ENCODE measurements around the gene GOLGA6A.

Gene GOLGA6A

DNA sequence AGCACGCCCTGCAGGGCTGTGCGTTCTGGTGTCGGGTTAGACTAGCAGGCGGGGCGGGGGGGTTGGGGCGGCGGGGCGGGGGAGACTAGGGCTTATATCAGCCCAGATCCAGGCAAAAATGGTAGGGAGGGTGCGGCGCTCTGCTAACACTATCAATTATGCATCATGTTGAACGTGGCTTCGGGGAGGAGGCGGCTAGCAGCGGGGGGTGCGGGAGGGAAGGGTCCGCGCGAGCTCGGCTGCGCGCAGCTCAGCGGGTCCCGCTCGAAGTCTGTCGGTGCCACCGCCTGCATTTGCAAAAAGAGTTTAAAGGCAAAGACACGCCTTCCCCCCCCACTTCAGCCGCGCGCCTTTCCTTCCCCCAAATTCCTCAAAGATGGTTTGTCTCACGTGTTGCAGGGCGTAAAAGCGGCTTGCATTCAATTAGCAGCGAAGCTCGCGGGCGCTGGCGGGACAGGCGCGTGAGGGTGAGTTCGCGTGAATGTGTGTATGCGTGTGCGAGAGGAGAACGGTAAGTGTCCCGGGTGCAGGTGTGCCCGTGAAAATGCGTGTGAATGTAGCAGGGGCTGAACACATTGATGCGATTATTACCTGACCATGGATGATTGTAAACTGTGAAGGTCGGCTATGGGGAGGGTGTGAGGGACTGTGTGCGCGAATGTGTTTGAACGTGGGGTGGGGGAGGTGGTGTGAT is 48.0 kb upstream of the GOLGA6A start, which contains the start of gene ISLR2:
ISLR2 (plus strand) TSS at position 432 of the 694 bp plus-strand sequence. CDS start 2,169 bp downstream, outside the sequence.
- Histone ChIP-seq H3K4me2 (ENCODE audit: low read length) (no peak within 1 kb of the TSS), H3K27me3 (ENCODE audit: control insufficient read depth, low read length) (peaks cover 18% of the 10 kb centered on the region), H3K9me2 (replicated peaks; ENCODE audit: control insufficient read depth, low read length) (no peaks in the 10 kb centered on the region), H3K36me3 (ENCODE audit: control insufficient read depth, low read length) (no peaks in the 10 kb centered on the region), H3K27ac (ENCODE audit: low read depth, low read length) (no peak within 1 kb of the TSS), H3K9me3 (ENCODE audit: control insufficient read depth, insufficient read depth, low read length) (no peaks in the 10 kb centered on the region), H3K4me1 (ENCODE audit: control insufficient read depth, low read length) (no peaks in the 10 kb centered on the region), H3F3A (ENCODE audit: control insufficient read depth, insufficient read depth) (no peaks in the 10 kb centered on the region), H3K4me3 (ENCODE audit: low read length) (no peak within 1 kb of the TSS), H3K79me2 (ENCODE audit: control insufficient read depth, low read length) (no peaks in the 10 kb centered on the region), H4K20me1 (ENCODE audit: control insufficient read depth, insufficient read depth, low read depth, low read length) (no peaks in the 10 kb centered on the region; the same call in 1 of the 2 replicates)
- TF ChIP-seq EZH2phosphoT487 (IDR thresholded peaks at IDR 0.05; ENCODE audit: borderline replicate concordance, low read length): no peak
- TF ChIP-seq, protein P1, sequence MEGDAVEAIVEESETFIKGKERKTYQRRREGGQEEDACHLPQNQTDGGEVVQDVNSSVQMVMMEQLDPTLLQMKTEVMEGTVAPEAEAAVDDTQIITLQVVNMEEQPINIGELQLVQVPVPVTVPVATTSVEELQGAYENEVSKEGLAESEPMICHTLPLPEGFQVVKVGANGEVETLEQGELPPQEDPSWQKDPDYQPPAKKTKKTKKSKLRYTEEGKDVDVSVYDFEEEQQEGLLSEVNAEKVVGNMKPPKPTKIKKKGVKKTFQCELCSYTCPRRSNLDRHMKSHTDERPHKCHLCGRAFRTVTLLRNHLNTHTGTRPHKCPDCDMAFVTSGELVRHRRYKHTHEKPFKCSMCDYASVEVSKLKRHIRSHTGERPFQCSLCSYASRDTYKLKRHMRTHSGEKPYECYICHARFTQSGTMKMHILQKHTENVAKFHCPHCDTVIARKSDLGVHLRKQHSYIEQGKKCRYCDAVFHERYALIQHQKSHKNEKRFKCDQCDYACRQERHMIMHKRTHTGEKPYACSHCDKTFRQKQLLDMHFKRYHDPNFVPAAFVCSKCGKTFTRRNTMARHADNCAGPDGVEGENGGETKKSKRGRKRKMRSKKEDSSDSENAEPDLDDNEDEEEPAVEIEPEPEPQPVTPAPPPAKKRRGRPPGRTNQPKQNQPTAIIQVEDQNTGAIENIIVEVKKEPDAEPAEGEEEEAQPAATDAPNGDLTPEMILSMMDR (IDR thresholded peaks at IDR 0.05; ENCODE audit: low read depth, low read length, poor library complexity, severe bottlenecking): no peak

DNA sequence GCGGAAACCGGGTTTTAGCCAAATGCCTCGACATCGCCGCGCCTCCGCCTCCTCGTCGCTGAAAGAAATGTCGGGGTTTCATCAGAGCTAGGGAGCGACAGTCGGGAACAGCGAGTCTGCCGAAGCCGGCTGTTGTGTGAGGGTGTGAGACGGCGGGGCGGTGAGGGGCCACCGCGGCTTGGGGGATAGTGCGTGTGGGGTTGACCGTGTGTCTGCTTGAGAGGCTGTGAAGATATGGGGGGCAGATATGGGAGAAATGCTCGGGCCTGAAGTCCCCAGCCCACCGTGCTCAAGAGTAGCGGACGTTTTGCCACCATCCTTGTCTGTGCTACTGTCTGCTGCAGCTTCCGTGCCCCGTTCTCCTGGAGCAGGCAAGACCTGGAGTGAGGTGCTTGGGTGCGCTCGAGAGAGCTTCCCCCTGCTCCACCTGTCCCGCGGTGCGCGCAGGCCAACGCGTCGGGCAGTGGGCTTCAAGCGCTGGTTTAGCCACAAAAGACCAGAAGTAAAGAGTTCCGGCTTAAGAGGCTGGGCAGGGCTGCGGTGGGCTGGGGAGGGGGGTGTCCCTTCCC is 47.3 kb upstream of the GOLGA6A start:
- no peaks in the 10 kb centered on the region for H3K79me2 ChIP-seq (ENCODE audit: control insufficient read depth, low read length)
- no peak for TF ChIP-seq EZH2phosphoT487 (IDR thresholded peaks at IDR 0.05; ENCODE audit: borderline replicate concordance, low read length)
- TF ChIP-seq, protein P1 (IDR thresholded peaks at IDR 0.05; ENCODE audit: low read depth, low read length, poor library complexity, severe bottlenecking): no peak
- no peaks in the 10 kb centered on the region; the same call in 1 of the 2 replicates for H4K20me1 ChIP-seq (ENCODE audit: control insufficient read depth, insufficient read depth, low read depth, low read length)
- no peaks in the 10 kb centered on the region for H3K9me3 ChIP-seq (ENCODE audit: control insufficient read depth, insufficient read depth, low read length)
- no peaks in the 10 kb centered on the region for H3K36me3 ChIP-seq (ENCODE audit: control insufficient read depth, low read length)
- peaks cover 18% of the 10 kb centered on the region for H3K27me3 ChIP-seq (ENCODE audit: control insufficient read depth, low read length)
- no peaks in the 10 kb centered on the region for H3K4me1 ChIP-seq (ENCODE audit: control insufficient read depth, low read length)
- no peaks in the 10 kb centered on the region for H3K9me2 ChIP-seq (replicated peaks; ENCODE audit: control insufficient read depth, low read length)
- no peak overlapping the region for H3K4me2 ChIP-seq (ENCODE audit: low read length)
- no peaks in the 10 kb centered on the region for H3F3A ChIP-seq (ENCODE audit: control insufficient read depth, insufficient read depth)
- no peak overlapping the region for H3K27ac ChIP-seq (ENCODE audit: low read depth, low read length)
- no peak overlapping the region for H3K4me3 ChIP-seq (ENCODE audit: low read length)

DNA sequence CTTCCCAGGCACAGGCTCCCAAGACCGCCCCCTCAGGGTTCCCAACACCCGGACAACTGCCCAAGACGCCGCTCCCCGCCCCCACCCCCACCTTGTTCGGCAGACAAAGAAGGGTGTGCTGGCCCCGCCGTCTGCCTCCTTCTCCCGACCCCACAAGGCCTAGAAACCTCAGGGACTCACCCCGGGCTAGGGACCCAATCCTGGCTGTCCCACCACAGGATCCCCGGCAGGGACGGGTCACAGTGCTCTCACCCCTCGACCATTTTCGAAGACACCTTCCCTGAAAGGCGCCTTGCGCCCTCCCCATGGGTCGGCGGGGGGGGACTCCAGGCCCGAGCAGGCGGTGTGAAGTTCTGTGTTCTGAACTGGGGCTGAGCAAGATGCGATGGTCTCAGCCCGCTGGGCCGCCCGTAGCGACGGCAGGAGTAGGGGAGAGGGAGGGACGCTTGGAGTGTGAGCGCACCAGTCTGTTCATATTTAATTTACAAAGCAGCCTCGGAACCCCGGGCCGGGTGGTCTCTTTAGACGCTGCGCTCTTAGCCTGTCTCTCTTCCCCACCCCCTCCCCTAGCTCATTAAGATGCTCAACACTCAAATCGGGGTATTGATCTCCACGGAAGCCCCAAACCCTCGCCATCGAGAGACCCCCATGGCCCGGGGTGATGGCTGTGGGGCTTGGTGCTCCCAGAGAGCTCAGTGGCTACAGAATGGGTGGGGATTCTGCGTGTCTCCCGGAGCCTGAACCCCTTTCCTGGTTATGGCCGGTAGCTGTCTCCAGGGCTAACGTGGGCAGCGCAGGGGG is 46.6 kb upstream of the GOLGA6A start:
- Histone ChIP-seq H4K20me1 (ENCODE audit: control insufficient read depth, insufficient read depth, low read depth, low read length) (no peaks in the 10 kb centered on the region; the same call in 1 of the 2 replicates), H3K27ac (ENCODE audit: low read depth, low read length) (no peak overlapping the region)

More for the DNA sequence above, 46.6 kb upstream of the GOLGA6A start:
- Histone ChIP-seq H3K79me2 (ENCODE audit: control insufficient read depth, low read length) (no peaks in the 10 kb centered on the region), H3K4me2 (ENCODE audit: low read length) (no peak overlapping the region), H3K4me3 (ENCODE audit: low read length) (no peak overlapping the region), H3K36me3 (ENCODE audit: control insufficient read depth, low read length) (no peaks in the 10 kb centered on the region), H3K4me1 (ENCODE audit: control insufficient read depth, low read length) (peaks cover 3% of the 10 kb centered on the region), H3K9me3 (ENCODE audit: control insufficient read depth, insufficient read depth, low read length) (no peaks in the 10 kb centered on the region), H3K9me2 (replicated peaks; ENCODE audit: control insufficient read depth, low read length) (no peaks in the 10 kb centered on the region), H3K27me3 (ENCODE audit: control insufficient read depth, low read length) (peaks cover 18% of the 10 kb centered on the region), H3F3A (ENCODE audit: control insufficient read depth, insufficient read depth) (no peaks in the 10 kb centered on the region)
- no peak for TF ChIP-seq EZH2phosphoT487 (IDR thresholded peaks at IDR 0.05; ENCODE audit: borderline replicate concordance, low read length)

Data from DOHH2 (cell line).